ENCODE measurements around the gene E2F4. TPM values are rescaled to one million over a fixed set of nuclear protein-coding genes. Genes with fewer than 3 reads are reported as not detected.

Gene E2F4
- total RNA-seq, 3 donors from 2014 or later, result 70.5 to 77.4 (median 72.9) TPM

DNA sequence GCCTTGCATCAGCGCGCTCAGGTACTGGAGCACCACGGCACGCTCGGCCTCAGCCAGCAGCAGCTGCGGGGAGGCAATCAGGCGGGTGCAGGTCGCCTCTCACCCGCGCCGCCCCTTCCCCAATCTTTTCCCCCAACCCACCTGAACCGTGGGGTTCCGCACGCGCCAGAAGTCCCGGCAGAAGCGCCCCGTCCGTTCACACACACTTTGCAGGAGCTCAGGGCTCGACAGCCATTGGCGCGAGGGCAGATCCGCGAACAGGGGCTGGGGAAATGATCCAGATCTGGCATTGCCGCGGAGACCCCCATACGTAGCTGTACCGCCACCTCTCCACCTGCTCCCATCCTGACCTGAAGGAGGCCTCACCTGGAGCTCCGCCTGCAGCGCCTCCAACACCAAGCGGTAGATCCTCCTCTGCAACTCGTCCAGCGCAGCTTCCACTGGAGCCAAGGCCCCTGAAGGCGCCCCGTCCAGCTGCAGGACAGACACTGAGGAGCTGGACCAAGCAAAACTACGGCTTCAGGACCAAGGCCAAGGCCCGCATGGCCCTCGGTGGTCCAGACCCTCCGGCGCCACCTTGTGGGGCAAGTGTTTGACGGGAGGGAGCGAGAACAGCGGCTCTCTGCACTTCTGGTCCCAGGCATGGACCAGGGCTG lies 6.8 kb upstream of the E2F4 start:
- DNase-seq (peak; percentile 91 to 97 (median 95)), ATAC-seq (peak; percentile 52)
- Histone ChIP-seq H3K4me3 (no peak overlapping the region), H3K36me3 (ENCODE audit: low read depth) (no peaks in the 10 kb centered on the region), H3K9me3 (no peaks in the 10 kb centered on the region), H3K4me1 (ENCODE audit: low read depth) (peaks cover 22% of the 10 kb centered on the region)
- TF ChIP-seq, protein P1, sequence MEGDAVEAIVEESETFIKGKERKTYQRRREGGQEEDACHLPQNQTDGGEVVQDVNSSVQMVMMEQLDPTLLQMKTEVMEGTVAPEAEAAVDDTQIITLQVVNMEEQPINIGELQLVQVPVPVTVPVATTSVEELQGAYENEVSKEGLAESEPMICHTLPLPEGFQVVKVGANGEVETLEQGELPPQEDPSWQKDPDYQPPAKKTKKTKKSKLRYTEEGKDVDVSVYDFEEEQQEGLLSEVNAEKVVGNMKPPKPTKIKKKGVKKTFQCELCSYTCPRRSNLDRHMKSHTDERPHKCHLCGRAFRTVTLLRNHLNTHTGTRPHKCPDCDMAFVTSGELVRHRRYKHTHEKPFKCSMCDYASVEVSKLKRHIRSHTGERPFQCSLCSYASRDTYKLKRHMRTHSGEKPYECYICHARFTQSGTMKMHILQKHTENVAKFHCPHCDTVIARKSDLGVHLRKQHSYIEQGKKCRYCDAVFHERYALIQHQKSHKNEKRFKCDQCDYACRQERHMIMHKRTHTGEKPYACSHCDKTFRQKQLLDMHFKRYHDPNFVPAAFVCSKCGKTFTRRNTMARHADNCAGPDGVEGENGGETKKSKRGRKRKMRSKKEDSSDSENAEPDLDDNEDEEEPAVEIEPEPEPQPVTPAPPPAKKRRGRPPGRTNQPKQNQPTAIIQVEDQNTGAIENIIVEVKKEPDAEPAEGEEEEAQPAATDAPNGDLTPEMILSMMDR (IDR thresholded peaks at IDR 0.05), result peak; percentile 61
- intact Hi-C loops (cut with DNase I, micrococcal nuclease), result loop anchor here in 1 of 2 donors (10.0 kb wide), 1 partner anchor 210 kb away; no protein-coding TSS in a partner anchor

DNA sequence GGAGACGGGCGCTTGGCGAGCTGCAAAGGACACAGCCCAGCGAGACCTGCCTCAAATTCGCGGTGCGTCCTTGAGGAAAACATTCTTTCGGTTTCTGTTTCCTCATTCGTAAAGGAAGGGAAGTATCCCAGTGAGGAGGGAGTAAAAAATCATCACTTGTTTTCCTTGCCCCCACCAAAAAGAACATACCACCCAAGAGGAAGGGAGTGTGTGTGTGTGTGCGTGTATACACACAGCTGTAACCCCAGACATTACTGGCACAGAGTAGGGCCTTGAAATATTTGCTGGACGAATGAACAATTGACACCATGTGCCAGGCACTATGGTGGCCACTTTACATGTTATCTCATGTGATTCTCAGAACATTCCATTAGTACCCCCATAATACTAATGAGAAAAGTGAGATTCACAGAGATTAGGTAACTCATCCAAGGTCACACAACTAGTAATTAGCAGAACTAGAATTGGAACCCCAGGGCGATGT lies 6.3 kb upstream of the E2F4 start:
- TF ChIP-seq, protein P1 (IDR thresholded peaks at IDR 0.05), result no peak
- no peaks in the 10 kb centered on the region for H3K9me3 ChIP-seq
- DNase-seq (no peak), ATAC-seq (no peak)
- no peaks in the 10 kb centered on the region for H3K36me3 ChIP-seq (ENCODE audit: low read depth)
- intact Hi-C loops (cut with DNase I, micrococcal nuclease), result loop anchor here in 1 of 2 donors (10.0 kb wide), 1 partner anchor 211 kb away; no protein-coding TSS in a partner anchor
- H3K4me3 ChIP-seq, result no peak overlapping the region
- peaks cover 22% of the 10 kb centered on the region for H3K4me1 ChIP-seq (ENCODE audit: low read depth)

DNA sequence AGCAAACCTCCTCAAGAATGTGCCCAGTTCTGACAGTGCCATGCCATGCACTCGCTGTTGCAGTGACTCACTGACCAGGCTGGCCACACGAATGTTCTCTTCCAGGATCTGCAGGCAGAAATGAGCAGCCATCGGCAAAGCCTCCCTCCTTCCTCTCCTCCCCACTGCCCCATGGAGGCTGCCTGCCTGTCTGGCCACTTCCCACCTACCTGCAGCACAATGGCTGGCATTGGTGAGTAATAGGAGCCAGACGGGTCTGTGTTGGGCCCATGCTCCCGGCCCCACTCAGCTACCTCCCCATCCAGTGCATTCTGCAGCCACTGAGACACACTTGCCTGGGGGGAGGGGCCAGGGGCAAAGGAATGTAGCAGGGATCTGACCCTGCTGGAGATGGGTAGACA lies 5.4 kb upstream of the E2F4 start:
- no peak overlapping the region for H3K4me3 ChIP-seq
- peaks cover 25% of the 10 kb centered on the region for H3K4me1 ChIP-seq (ENCODE audit: low read depth)
- intact Hi-C loops (cut with DNase I, micrococcal nuclease), result loop anchor here in 1 of 2 donors (10.0 kb wide), 1 partner anchor 212 kb away; no protein-coding TSS in a partner anchor
- no peaks in the 10 kb centered on the region for H3K36me3 ChIP-seq (ENCODE audit: low read depth)
- no peak for DNase-seq
- H3K9me3 ChIP-seq, result no peaks in the 10 kb centered on the region
- no peak for ATAC-seq
- TF ChIP-seq, protein P1 (IDR thresholded peaks at IDR 0.05), result no peak

DNA sequence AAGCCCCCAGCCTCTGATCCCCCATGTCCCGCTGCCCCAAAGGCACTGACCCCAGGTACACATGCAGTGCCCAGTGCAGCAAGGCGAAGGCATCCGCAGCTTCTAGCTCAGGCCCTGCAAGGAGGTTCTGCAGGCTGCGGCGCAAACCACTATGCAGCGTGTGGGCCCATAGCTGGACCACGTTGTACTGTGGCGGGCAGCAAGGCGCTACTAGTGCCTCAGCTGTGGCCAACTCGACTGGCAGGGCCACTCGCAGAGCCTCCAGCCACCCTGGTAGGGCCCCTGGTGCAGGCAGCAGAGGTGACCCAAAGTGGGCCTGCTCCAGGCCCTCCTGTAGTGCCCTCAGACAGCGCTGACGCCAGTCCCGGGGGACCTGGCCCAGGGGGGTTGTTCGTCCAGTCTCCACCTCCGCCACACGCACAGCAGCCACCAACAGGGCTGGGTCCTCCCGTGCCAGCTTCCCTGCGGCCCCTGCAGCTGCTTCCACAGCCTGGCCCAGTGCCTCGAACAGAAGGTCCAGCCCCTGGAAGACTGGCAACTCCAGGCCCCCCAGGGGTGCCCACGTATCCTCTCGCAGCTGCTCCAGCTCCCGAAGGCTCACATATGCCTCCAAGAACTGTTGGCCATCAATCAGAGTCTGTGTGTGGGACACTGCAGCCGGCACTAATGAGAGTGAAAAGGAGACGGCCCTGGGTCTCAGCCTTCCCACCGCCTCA lies 4.6 kb upstream of the E2F4 start:
- Histone ChIP-seq H3K9me3 (no peaks in the 10 kb centered on the region), H3K4me3 (no peak overlapping the region), H3K4me1 (ENCODE audit: low read depth) (peaks cover 28% of the 10 kb centered on the region), H3K36me3 (ENCODE audit: low read depth) (no peaks in the 10 kb centered on the region)
- TF ChIP-seq, protein P1 (IDR thresholded peaks at IDR 0.05), result no peak
- intact Hi-C loops (cut with DNase I, micrococcal nuclease), result loop anchor here in 1 of 2 donors (10.0 kb wide), 1 partner anchor 213 kb away; no protein-coding TSS in a partner anchor
- DNase-seq (no peak), ATAC-seq (no peak)

DNA sequence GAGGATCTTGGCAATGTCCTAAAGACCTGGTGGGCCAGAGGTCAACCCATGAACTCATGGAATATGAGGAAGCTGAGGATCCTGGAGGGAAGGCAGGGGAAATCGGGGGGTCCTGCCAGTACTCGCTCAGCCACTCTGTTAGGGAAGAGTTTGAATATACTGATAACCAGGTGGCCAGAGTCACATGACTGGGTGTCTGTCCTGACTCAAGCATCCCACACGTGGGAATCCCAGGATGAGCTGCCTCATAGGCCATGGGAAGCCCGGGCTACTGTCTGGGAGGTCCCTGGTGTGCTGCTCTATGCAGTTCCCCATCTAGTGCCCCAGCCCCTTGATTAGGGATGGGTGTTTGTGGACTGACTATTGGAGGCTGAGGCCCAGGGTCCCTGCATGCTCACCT lies 3.6 kb upstream of the E2F4 start:
- H3K4me1 ChIP-seq (ENCODE audit: low read depth), result peaks cover 33% of the 10 kb centered on the region
- H3K9me3 ChIP-seq, result no peaks in the 10 kb centered on the region
- DNase-seq, result no peak
- intact Hi-C loops (cut with DNase I, micrococcal nuclease), result loop anchor here in 1 of 2 donors (10.0 kb wide), 1 partner anchor 214 kb away; no protein-coding TSS in a partner anchor
- H3K4me3 ChIP-seq, result no peak overlapping the region
- ATAC-seq, result no peak
- TF ChIP-seq, protein P1 (IDR thresholded peaks at IDR 0.05), result no peak
- no peaks in the 10 kb centered on the region for H3K36me3 ChIP-seq (ENCODE audit: low read depth)
